Stomach smooth muscle (tissue), 2 donors: Measurements from ENCODE around the gene ITGAD.

Experiments
- H3K27ac ChIP-seq: one replicate; pipeline ENCODE4 v1.7.0; 2013; ENCODE audit warnings: mild to moderate bottlenecking, low read length, inconsistent platforms
- H3K27me3 ChIP-seq, 2 donors: one replicate each; pipeline ENCODE4 v1.7.0; 2013; ENCODE audit warnings: low read length in 2 of 2; ENCODE audit not compliant: insufficient read depth in 2 of 2, control insufficient read depth in 1 of 2
- H3K36me3 ChIP-seq, 2 donors: one replicate each; pipeline ENCODE4 v1.7.0; 2013; ENCODE audit warnings: low read length in 2 of 2; ENCODE audit not compliant: control insufficient read depth in 2 of 2, insufficient read depth in 2 of 2
- H3K4me1 ChIP-seq: one replicate; pipeline ENCODE4 v1.7.0; 2013; ENCODE audit warnings: low read length; ENCODE audit not compliant: control insufficient read depth, insufficient read depth
- H3K4me3 ChIP-seq, 2 donors: one replicate each; pipeline ENCODE4 v1.7.0; 2013; ENCODE audit warnings: low read length in 2 of 2
- H3K9ac ChIP-seq, 2 donors: one replicate each; pipeline ENCODE4 v1.7.0; 2013; ENCODE audit warnings: low read length in 2 of 2, mild to moderate bottlenecking in 1 of 2
- H3K9me3 ChIP-seq, 2 donors: one replicate each; pipeline ENCODE4 v1.7.0; 2013; ENCODE audit warnings: low read length in 2 of 2; ENCODE audit not compliant: control insufficient read depth in 2 of 2
- donor health status: healthy.
- donor health status: Pancreatic carcinoma.

Gene ITGAD

DNA sequence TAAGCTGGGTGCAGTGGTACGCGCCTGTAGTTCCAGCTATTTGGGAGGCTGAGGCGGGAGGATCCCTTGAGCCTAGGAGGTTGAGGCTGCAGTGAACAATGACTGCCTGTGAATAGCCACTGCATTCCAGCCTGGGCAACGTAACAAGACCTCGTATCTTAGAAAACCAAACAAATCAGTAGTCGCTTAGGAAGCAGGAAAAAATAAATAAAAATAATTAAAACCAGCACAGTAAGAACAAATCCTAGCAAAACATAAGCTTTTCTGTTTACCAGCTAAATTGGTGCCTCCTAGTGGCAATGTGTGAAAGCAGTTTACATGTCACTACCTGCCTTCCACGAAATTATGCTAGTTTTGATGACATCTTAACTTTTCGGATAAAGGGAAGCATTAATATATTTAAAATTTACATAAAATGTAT lies 67.5 kb downstream of the ITGAD start:
- peak overlapping the region; percentile 78 to 95 for H3K4me3 ChIP-seq
- H3K9me3 ChIP-seq = no peaks in the 10 kb centered on the region
- H3K9ac ChIP-seq = peak overlapping the region in 1 of 2 donors; percentile 56

DNA sequence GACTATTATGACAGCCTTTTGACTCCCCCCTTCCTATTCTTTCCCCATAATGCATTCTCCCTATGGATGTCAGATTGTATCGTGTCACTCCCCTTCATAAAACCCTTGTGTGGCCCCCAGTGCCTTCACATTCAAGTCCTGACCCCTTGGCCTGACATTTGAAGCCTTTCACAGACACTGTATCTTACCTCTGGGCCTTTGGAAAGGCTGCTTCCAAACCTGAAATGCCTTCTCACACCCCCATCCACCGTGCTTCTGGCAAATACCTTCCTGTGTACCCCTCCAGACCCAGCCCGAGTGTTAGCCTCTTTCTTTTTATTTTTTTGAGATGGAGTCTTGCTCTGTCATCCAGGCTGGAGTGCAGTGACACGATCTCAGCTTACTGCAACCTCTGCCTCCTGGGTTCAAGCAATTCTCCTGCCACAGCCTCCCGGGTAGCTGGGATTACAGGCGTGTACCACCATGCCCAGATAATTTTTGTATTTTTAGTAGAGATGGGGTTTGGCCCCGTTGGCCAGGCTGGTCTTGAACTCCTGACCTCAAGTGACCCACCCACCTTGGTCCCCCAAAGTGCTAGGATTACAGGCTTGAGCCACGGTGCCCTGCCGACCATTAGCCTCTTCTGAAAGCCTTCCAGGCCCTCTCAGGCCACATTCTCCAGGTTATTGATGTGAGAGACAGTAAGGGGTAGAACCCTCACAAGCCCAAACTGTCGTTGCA lies 68.2 kb downstream of the ITGAD start:
- Histone ChIP-seq H3K9me3 (no peaks in the 10 kb centered on the region), H3K9ac (no peak overlapping the region), H3K4me1 (peaks cover 28% of the 10 kb centered on the region), H3K27me3 (no peaks in the 10 kb centered on the region), H3K27ac (no peak overlapping the region), H3K4me3 (no peak overlapping the region), H3K36me3 (peaks cover 11 to 15% of the 10 kb centered on the region in 2 donors)

More for the DNA sequence above, 67.5 kb downstream of the ITGAD start:
- Histone ChIP-seq H3K36me3 (peaks cover 9 to 12% of the 10 kb centered on the region in 2 donors), H3K27ac (peak overlapping the region; percentile 86), H3K27me3 (no peaks in the 10 kb centered on the region), H3K4me1 (peaks cover 34% of the 10 kb centered on the region)

DNA sequence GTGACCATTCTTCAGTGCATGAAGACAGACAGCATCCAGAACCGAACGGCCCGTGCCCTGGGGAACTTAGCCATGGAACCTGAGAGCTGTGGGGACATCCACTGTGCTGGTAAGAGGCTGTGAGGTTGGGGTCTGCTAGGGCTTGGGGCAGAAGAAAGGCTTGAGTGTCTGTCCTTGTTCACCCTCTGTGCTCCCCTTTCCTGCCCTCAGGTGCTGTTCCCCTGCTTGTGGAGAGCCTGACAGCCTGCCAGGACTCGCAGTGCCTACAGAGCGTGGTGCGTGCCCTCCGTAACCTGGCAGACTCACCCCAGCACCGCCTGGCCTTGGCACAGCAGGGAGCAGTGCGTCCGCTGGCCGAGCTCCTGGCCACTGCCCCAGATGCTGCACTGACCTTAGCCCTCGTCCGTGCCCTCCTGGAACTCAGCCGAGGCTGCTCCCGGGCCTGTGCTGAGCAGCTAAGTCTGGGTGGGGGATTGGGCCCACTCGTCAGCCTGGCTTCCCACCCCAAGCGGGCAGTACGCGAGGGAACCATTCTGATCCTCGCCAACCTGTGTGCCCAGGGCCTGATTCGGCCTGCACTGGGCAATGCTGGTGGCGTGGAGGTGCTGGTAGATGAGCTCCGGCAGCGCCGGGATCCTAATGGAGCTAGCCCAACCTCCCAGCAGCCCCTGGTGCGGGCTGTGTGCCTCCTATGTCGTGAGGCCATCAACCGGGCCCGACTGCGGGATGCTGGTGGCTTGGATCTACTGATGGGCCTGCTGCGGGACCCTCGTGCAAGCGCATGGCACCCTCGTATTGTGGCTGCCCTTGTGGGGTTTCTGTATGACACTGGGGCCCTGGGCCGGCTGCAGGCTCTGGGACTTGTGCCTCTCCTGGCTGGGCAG lies 69.0 kb downstream of the ITGAD start:
- Histone ChIP-seq H3K9me3 (no peaks in the 10 kb centered on the region), H3K27ac (no peak overlapping the region), H3K4me3 (no peak overlapping the region), H3K27me3 (no peaks in the 10 kb centered on the region), H3K36me3 (peaks cover 11 to 16% of the 10 kb centered on the region in 2 donors), H3K4me1 (peaks cover 20% of the 10 kb centered on the region), H3K9ac (no peak overlapping the region)

DNA sequence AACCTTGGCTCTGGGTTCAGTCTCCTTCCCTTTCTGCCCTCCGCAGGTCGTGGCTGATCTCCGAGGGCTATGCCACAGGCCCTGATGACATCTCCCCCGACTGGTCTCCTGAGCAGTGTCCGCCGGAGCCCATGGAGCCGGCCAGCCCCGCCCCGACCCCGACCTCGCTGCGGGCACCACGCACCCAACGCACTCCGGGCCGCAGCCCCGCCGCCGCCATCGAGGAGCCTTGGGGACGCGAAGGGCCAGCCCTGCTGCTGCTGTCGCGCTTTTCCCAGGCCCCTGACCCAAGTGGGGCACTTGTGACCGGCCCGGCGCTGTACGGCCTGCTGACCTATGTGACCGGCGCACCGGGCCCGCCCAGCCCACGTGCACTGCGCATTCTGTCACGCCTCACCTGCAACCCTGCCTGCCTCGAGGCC lies 71.2 kb downstream of the ITGAD start:
- Histone ChIP-seq H3K4me1 (peaks cover 8% of the 10 kb centered on the region), H3K27ac (no peak overlapping the region), H3K9ac (no peak overlapping the region), H3K9me3 (no peaks in the 10 kb centered on the region), H3K36me3 (peaks cover 11 to 17% of the 10 kb centered on the region in 2 donors), H3K27me3 (no peaks in the 10 kb centered on the region), H3K4me3 (no peak overlapping the region)

- peaks cover 11 to 17% of the 10 kb centered on the region in 2 donors for H3K36me3 ChIP-seq
- no peaks in the 10 kb centered on the region for H3K27me3 ChIP-seq
- no peaks in the 10 kb centered on the region for H3K9me3 ChIP-seq
- no peak overlapping the region for H3K4me3 ChIP-seq
- H3K9ac ChIP-seq = no peak overlapping the region
- H3K4me1 ChIP-seq = peaks cover 8% of the 10 kb centered on the region
- H3K27ac ChIP-seq = no peak overlapping the region
Observed at GRCh38 chr16:31464781-31465260, 71.7 kb downstream of the ITGAD start.

DNA sequence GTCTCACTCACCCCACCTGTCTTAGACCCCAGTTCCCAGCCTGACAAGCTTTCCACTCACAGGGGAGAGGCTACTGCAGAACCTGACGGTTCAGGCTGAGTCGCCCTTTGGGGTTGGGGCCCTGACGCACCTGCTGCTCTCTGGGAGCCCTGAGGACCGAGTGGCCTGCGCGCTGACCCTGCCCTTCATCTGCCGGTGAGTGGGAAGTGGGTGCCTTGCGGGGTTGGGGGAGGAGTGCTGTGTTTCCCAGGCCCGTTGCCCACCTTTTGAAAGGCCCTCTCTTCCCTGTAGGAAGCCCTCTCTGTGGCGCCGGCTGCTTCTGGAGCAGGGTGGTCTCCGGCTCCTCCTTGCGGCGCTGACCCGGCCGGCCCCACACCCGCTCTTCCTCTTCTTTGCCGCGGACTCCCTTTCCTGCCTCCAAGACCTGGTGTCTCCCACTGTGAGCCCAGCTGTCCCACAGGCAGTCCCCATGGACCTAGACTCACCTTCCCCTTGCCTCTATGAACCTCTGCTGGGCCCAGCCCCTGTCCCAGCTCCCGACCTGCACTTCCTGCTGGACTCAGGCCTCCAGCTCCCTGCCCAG lies 72.7 kb downstream of the ITGAD start:
- Histone ChIP-seq H3K27ac (no peak overlapping the region), H3K27me3 (no peaks in the 10 kb centered on the region), H3K36me3 (peaks cover 11 to 17% of the 10 kb centered on the region in 2 donors), H3K9me3 (no peaks in the 10 kb centered on the region), H3K9ac (no peak overlapping the region), H3K4me3 (no peak overlapping the region), H3K4me1 (peaks cover 5% of the 10 kb centered on the region)

GRCh38 chr16:31466381-31466841 lies 73.3 kb downstream of the ITGAD start:
- H3K36me3 ChIP-seq = peaks cover 11 to 17% of the 10 kb centered on the region in 2 donors
- no peak overlapping the region for H3K27ac ChIP-seq
- H3K9ac ChIP-seq = no peak overlapping the region
- H3K27me3 ChIP-seq = no peaks in the 10 kb centered on the region
- H3K9me3 ChIP-seq = no peaks in the 10 kb centered on the region
- H3K4me3 ChIP-seq = no peak overlapping the region
- H3K4me1 ChIP-seq = peaks cover 11% of the 10 kb centered on the region

DNA sequence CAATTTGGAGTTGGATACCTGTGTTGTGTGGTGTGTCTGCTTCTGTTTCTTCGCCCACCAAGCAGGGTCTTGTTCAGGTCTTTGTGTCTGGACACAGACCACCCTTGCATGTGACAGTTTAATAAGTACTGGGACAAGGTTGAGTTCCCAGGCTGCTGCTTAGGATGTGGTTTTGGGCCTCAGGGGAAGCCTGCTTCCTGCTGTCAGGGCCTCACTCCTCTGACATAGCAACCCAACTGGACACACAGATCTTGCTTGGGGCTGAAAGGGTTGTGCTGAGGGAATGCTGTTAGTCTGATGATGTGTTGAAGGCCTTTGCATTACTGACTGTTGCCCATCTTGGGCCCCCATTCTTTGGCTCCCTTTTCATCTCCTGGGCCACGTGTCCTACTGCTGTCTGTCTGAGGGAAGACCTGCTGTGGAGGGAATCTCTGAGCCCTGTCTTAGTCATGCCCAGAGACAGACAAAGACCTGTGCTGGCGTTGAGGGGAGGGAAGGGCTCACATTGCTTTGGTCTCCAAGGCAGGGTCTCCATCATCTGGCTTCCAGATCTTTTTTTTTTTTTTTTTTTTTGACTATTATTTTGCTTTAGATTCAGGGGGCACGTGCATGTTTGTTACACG lies 74.1 kb downstream of the ITGAD start:
- Histone ChIP-seq H3K27me3 (no peaks in the 10 kb centered on the region), H3K36me3 (peaks cover 9 to 13% of the 10 kb centered on the region in 2 donors), H3K4me1 (peaks cover 15% of the 10 kb centered on the region), H3K9me3 (no peaks in the 10 kb centered on the region), H3K9ac (no peak overlapping the region), H3K27ac (no peak overlapping the region), H3K4me3 (no peak overlapping the region)

GRCh38 chr16:31467858-31468257 lies 74.7 kb downstream of the ITGAD start:
- Histone ChIP-seq H3K9ac (no peak overlapping the region), H3K4me3 (no peak overlapping the region), H3K9me3 (no peaks in the 10 kb centered on the region), H3K27ac (no peak overlapping the region), H3K36me3 (peaks cover 5 to 10% of the 10 kb centered on the region in 2 donors), H3K4me1 (peaks cover 17% of the 10 kb centered on the region), H3K27me3 (no peaks in the 10 kb centered on the region)

GRCh38 chr16:31470615-31471014 lies 77.5 kb downstream of the ITGAD start:
- no peaks in the 10 kb centered on the region for H3K9me3 ChIP-seq
- no peaks in the 10 kb centered on the region for H3K27me3 ChIP-seq
- peaks cover 18 to 25% of the 10 kb centered on the region in 2 donors for H3K36me3 ChIP-seq
- H3K4me3 ChIP-seq = peak overlapping the region in 1 of 2 donors; percentile 96
- H3K4me1 ChIP-seq = peaks cover 41% of the 10 kb centered on the region
- H3K27ac ChIP-seq = peak overlapping the region; percentile 99
- H3K9ac ChIP-seq = peak overlapping the region; percentile 98 to 99
